WTC11 (cell line): ENCODE measurements around the gene ZC2HC1B. TPM values are rescaled to one million over a fixed set of nuclear protein-coding genes. Genes with fewer than 3 reads are reported as not detected.
A peak's percentile ranks its signal among the peaks of the same experiment; 100 is the strongest.

ENCODE experiments used
- ATAC-seq: fragments of 200-7000 bp; cut with Tn5 transposase; 2 replicates; pipeline ENCODE4 v1.10.0; 2021; ENCODE audit warnings: mild to moderate bottlenecking, moderate library complexity
- CTCF ChIA-PET: fragments of 300-600 bp; sonication (Branson Sonifier 250); formaldehyde crosslinking; loops from one replicate; lab custom pipeline; 2021; ENCODE audit warnings: antibody characterized with exemption; lab: Charles Lee
- POLR2A ChIA-PET: fragments of 350-600 bp; sonication (Branson Sonifier 250); formaldehyde crosslinking; loops from one replicate; lab custom pipeline; 2021; ENCODE audit warnings: antibody characterized with exemption; lab: Charles Lee
- DNase-seq: peaks from one replicate; pipeline ENCODE4 v3.0.0; 2021; ENCODE audit warnings: low spot score
- H3K27ac Mint-ChIP-seq: 2 replicates; pipeline ENCODE4 v1.8.0; 2021; ENCODE audit warnings: mixed read lengths
- H3K27me3 Mint-ChIP-seq: 2 replicates; pipeline ENCODE4 v1.8.0; 2021; ENCODE audit warnings: low read depth, mild to moderate bottlenecking, moderate library complexity, mixed read lengths
- H3K36me3 Mint-ChIP-seq: 2 replicates; pipeline ENCODE4 v1.8.0; 2021; ENCODE audit warnings: mixed read lengths
- H3K4me1 Mint-ChIP-seq: 2 replicates; pipeline ENCODE4 v1.8.0; 2022; ENCODE audit warnings: mixed read lengths
- H3K4me3 Mint-ChIP-seq: 2 replicates; pipeline ENCODE4 v1.8.0; 2021; ENCODE audit warnings: mild to moderate bottlenecking, moderate library complexity, mixed read lengths
- H3K9me3 Mint-ChIP-seq: 2 replicates; pipeline ENCODE4 v1.8.0; 2021; ENCODE audit warnings: mixed read lengths
- CBFB ChIP-seq: sonication (generic); formaldehyde crosslinking; IDR thresholded peaks from 2 replicates; pipeline ENCODE4 v1.8.1; 2022; ENCODE audit warnings: mild to moderate bottlenecking, low read depth, missing genetic modification reagents
- CTCF ChIP-seq: fragments of 200-600 bp; IDR thresholded peaks from 2 replicates; pipeline ENCODE4 v1.8.0; 2022; ENCODE audit warnings: antibody characterized with exemption
- ESRRA ChIP-seq: sonication (generic); formaldehyde crosslinking; IDR thresholded peaks from 2 replicates; pipeline ENCODE4 v1.8.1; 2022; ENCODE audit warnings: mild to moderate bottlenecking, missing genetic modification reagents, borderline replicate concordance
- FOXK1 ChIP-seq: sonication (generic); formaldehyde crosslinking; IDR thresholded peaks from 2 replicates; pipeline ENCODE4 v1.8.0; 2022; ENCODE audit warnings: mild to moderate bottlenecking, moderate library complexity, missing genetic modification reagents
- GRHL2 ChIP-seq: fragments of 250-450 bp; sonication (Bioruptor Pico); IDR thresholded peaks from 2 replicates; pipeline ENCODE4 v1.8.0; 2022; ENCODE audit warnings: mild to moderate bottlenecking, moderate library complexity; ENCODE audit not compliant: insufficient replicate concordance, severe bottlenecking
- GTF2I ChIP-seq: fragments of 250-450 bp; sonication (Bioruptor Pico); conservative IDR thresholded peaks from 2 replicates; pipeline ENCODE4 v1.4.0; 2021; ENCODE audit warnings: mild to moderate bottlenecking
- IRF2 ChIP-seq: sonication (generic); formaldehyde crosslinking; IDR thresholded peaks from 2 replicates; pipeline ENCODE4 v1.8.0; 2022; ENCODE audit warnings: low read depth, missing genetic modification reagents, borderline replicate concordance
- JAZF1 ChIP-seq: fragments of 250-450 bp; sonication (Bioruptor Pico); IDR thresholded peaks from 2 replicates; pipeline ENCODE4 v1.9.0; 2021; ENCODE audit warnings: moderate library complexity, mild to moderate bottlenecking, inconsistent platforms
- MXD4 ChIP-seq: fragments of 250-450 bp; sonication (Bioruptor Pico); IDR thresholded peaks from 2 replicates; pipeline ENCODE4 v1.8.0; 2021; ENCODE audit warnings: mild to moderate bottlenecking, moderate library complexity, borderline replicate concordance
- NFATC4 ChIP-seq: fragments of 250-450 bp; sonication (Bioruptor Pico); IDR thresholded peaks from 2 replicates; pipeline ENCODE4 v1.9.0; 2021; ENCODE audit warnings: mild to moderate bottlenecking
- NR3C1 ChIP-seq: sonication (generic); formaldehyde crosslinking; conservative IDR thresholded peaks from 2 replicates; pipeline ENCODE4 v1.8.1; 2023; ENCODE audit warnings: low read depth, mild to moderate bottlenecking, missing genetic modification reagents
- RELA ChIP-seq: sonication (generic); formaldehyde crosslinking; IDR thresholded peaks from 2 replicates; pipeline ENCODE4 v1.8.1; 2022; ENCODE audit warnings: missing genetic modification reagents, mild to moderate bottlenecking, borderline replicate concordance
- SMAD4 ChIP-seq: sonication (generic); formaldehyde crosslinking; IDR thresholded peaks from 2 replicates; pipeline ENCODE4 v1.8.0; 2022; ENCODE audit warnings: mild to moderate bottlenecking, missing genetic modification reagents
- SP1 ChIP-seq: sonication (generic); formaldehyde crosslinking; conservative IDR thresholded peaks from 2 replicates; pipeline ENCODE4 v1.8.1; 2022; ENCODE audit warnings: missing genetic modification reagents
- ZBTB21 ChIP-seq: sonication (generic); formaldehyde crosslinking; IDR thresholded peaks from 2 replicates; pipeline ENCODE4 v1.8.1; 2023; ENCODE audit warnings: mild to moderate bottlenecking, missing genetic modification reagents, borderline replicate concordance
- ZNF138 ChIP-seq: sonication (generic); formaldehyde crosslinking; conservative IDR thresholded peaks from 2 replicates; pipeline ENCODE4 v1.8.1; 2022; ENCODE audit warnings: mild to moderate bottlenecking, moderate library complexity, missing genetic modification reagents
- ZNF281 ChIP-seq: sonication (generic); formaldehyde crosslinking; IDR thresholded peaks from 2 replicates; pipeline ENCODE4 v1.8.0; 2023; ENCODE audit warnings: mild to moderate bottlenecking, missing genetic modification reagents
- ZNF317 ChIP-seq: sonication (generic); formaldehyde crosslinking; IDR thresholded peaks from 2 replicates; pipeline ENCODE4 v1.8.1; 2023; ENCODE audit warnings: low read depth, mild to moderate bottlenecking, moderate library complexity, missing genetic modification reagents, borderline replicate concordance
- ZNF416 ChIP-seq: fragments of 250-450 bp; sonication (Bioruptor Pico); IDR thresholded peaks from 2 replicates; pipeline ENCODE4 v1.9.0; 2021; ENCODE audit warnings: mild to moderate bottlenecking, inconsistent platforms
- total RNA-seq: library from RNA; stranded (reverse); gene quantifications from 3 replicates; pipeline ENCODE4 v1.2.3, GENCODE V29; 2021
- TF ChIP-seq, protein P1 (sequence below): sonication (generic); formaldehyde crosslinking; IDR thresholded peaks from 2 replicates; pipeline ENCODE4 v1.8.1; 2022; ENCODE audit warnings: mild to moderate bottlenecking, moderate library complexity, missing genetic modification reagents
- TF ChIP-seq, protein P2 (sequence below): sonication (generic); formaldehyde crosslinking; IDR thresholded peaks from 2 replicates; pipeline ENCODE4 v1.8.1; 2023; ENCODE audit warnings: mild to moderate bottlenecking, moderate library complexity, missing genetic modification reagents
- TF ChIP-seq, protein P3 (sequence below): sonication (generic); formaldehyde crosslinking; IDR thresholded peaks from 2 replicates; pipeline ENCODE4 v1.8.1; 2023; ENCODE audit warnings: mild to moderate bottlenecking, missing genetic modification reagents
- TF ChIP-seq, protein P4 (sequence below): sonication (generic); formaldehyde crosslinking; IDR thresholded peaks from 2 replicates; pipeline ENCODE4 v1.8.1; 2023; ENCODE audit warnings: mild to moderate bottlenecking, missing genetic modification reagents

Gene ZC2HC1B
- total RNA-seq, 1 experiment from 2014 or later, result not detected

DNA sequence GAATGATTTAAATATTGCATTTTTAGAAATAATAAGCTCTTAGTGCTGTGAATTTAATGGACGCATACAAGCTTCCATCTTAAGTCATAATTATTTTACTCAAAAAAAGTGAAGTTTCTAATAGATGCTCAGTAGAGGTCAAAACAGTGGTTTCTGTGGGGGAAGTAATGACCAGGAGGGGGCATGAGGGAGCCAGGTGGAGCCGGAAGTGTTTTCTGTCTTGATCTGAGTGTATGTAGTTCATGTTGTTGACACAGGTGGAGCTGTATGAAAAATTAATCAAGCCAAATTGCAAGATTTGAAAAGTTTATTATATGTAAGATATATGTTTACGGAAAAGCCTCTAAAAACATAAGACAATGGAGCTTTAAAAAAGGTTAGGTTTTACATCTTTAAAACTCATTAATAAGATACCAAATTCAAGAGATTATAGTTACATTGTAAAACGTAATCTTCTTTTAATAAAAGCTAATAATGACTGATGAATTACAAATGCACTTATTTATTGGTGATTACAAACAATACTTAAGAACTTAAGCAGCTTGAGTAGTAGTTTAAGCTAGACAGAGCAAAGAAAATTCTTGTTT lies 75.8 kb downstream of the ZC2HC1B start:
- POLR2A ChIA-PET, result no interaction called here
- Mint-ChIP-seq H3K27ac (no peak overlapping the region), H3K4me3 (no peak overlapping the region), H3K9me3 (no peaks in the 10 kb centered on the region), H3K27me3 (peaks cover 15% of the 10 kb centered on the region), H3K36me3 (no peaks in the 10 kb centered on the region)
- ATAC-seq, result peak; percentile 52
- TF ChIP-seq SP1 (CRISPR knock-in tag), result no peak
- TF ChIP-seq GRHL2 (CRISPR knock-in tag), result no peak
- no peak for TF ChIP-seq ZNF281 (CRISPR knock-in tag)
- TF ChIP-seq ZBTB21 (CRISPR knock-in tag), result no peak
- TF ChIP-seq CTCF, result peak; percentile 55
- TF ChIP-seq, all 79 proteins: peak for 1
- H3K4me1 Mint-ChIP-seq, result peaks cover 43% of the 10 kb centered on the region
- DNase-seq, result peak; percentile 63
- CTCF ChIA-PET, result interaction anchor here (0.6 to 4.5 kb wide), 40 partner anchors 9 to 427 kb away, joined by 3 to 45 read pairs (median 4); partner anchors contain the start of gene LTV1

- Mint-ChIP-seq H3K9me3 (peaks cover 10% of the 10 kb centered on the region), H3K36me3 (peaks cover 1% of the 10 kb centered on the region), H3K4me3 (no peak overlapping the region), H3K27me3 (peaks cover 32% of the 10 kb centered on the region), H3K27ac (no peak overlapping the region), H3K4me1 (peaks cover 33% of the 10 kb centered on the region)
- ATAC-seq, result peak; percentile 89
- POLR2A ChIA-PET, result no interaction called here
- DNase-seq, result peak; percentile 92
- CTCF ChIA-PET, result interaction anchor here (0.6 to 5.3 kb wide), 56 partner anchors 9 to 429 kb away, joined by 3 to 87 read pairs (median 4); partner anchors contain the start of genes LTV1, PLAGL1 and SF3B5
- no peak for TF ChIP-seq ZNF138 (CRISPR knock-in tag)
- TF ChIP-seq NR3C1 (CRISPR knock-in tag), result no peak
- TF ChIP-seq, protein P1, sequence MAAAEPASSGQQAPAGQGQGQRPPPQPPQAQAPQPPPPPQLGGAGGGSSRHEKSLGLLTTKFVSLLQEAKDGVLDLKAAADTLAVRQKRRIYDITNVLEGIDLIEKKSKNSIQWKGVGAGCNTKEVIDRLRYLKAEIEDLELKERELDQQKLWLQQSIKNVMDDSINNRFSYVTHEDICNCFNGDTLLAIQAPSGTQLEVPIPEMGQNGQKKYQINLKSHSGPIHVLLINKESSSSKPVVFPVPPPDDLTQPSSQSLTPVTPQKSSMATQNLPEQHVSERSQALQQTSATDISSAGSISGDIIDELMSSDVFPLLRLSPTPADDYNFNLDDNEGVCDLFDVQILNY (CRISPR knock-in tag), result no peak
- no peak for TF ChIP-seq MXD4 (CRISPR knock-in tag)
- no peak for TF ChIP-seq SMAD4 (CRISPR knock-in tag)
- TF ChIP-seq IRF2 (CRISPR knock-in tag), result no peak
- 0 out of 2 replicates have a peak, but pooled peaks have one; percentile 18 for TF ChIP-seq ZNF416 (CRISPR knock-in tag)
- no peak for TF ChIP-seq ZNF317 (CRISPR knock-in tag)
- TF ChIP-seq NFATC4 (CRISPR knock-in tag), result no peak
- TF ChIP-seq, protein P2, sequence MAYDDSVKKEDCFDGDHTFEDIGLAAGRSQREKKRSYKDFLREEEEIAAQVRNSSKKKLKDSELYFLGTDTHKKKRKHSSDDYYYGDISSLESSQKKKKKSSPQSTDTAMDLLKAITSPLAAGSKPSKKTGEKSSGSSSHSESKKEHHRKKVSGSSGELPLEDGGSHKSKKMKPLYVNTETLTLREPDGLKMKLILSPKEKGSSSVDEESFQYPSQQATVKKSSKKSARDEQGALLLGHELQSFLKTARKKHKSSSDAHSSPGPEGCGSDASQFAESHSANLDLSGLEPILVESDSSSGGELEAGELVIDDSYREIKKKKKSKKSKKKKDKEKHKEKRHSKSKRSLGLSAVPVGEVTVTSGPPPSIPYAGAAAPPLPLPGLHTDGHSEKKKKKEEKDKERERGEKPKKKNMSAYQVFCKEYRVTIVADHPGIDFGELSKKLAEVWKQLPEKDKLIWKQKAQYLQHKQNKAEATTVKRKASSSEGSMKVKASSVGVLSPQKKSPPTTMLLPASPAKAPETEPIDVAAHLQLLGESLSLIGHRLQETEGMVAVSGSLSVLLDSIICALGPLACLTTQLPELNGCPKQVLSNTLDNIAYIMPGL (CRISPR knock-in tag), result peak; percentile 79; the same call in 1 of the 2 replicates
- TF ChIP-seq, protein P3, sequence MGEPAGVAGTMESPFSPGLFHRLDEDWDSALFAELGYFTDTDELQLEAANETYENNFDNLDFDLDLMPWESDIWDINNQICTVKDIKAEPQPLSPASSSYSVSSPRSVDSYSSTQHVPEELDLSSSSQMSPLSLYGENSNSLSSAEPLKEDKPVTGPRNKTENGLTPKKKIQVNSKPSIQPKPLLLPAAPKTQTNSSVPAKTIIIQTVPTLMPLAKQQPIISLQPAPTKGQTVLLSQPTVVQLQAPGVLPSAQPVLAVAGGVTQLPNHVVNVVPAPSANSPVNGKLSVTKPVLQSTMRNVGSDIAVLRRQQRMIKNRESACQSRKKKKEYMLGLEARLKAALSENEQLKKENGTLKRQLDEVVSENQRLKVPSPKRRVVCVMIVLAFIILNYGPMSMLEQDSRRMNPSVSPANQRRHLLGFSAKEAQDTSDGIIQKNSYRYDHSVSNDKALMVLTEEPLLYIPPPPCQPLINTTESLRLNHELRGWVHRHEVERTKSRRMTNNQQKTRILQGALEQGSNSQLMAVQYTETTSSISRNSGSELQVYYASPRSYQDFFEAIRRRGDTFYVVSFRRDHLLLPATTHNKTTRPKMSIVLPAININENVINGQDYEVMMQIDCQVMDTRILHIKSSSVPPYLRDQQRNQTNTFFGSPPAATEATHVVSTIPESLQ (CRISPR knock-in tag), result no peak
- no peak for TF ChIP-seq FOXK1
- TF ChIP-seq GTF2I (CRISPR knock-in tag), result no peak
- TF ChIP-seq JAZF1 (CRISPR knock-in tag), result no peak
- no peak for TF ChIP-seq ESRRA (CRISPR knock-in tag)
- no peak for TF ChIP-seq RELA
- no peak for TF ChIP-seq CBFB
- TF ChIP-seq, protein P4, sequence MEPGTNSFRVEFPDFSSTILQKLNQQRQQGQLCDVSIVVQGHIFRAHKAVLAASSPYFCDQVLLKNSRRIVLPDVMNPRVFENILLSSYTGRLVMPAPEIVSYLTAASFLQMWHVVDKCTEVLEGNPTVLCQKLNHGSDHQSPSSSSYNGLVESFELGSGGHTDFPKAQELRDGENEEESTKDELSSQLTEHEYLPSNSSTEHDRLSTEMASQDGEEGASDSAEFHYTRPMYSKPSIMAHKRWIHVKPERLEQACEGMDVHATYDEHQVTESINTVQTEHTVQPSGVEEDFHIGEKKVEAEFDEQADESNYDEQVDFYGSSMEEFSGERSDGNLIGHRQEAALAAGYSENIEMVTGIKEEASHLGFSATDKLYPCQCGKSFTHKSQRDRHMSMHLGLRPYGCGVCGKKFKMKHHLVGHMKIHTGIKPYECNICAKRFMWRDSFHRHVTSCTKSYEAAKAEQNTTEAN, result no peak
Measured at GRCh38 chr6:143941852-143942627, 77.8 kb downstream of the ZC2HC1B start.
